Panc1 (cell line): ENCODE results near the gene CREBBP.

ENCODE experiments used
- POLR2AphosphoS5 ChIP-seq: IDR thresholded peaks from 2 replicates; pipeline ENCODE4 v1.6.1; 2012; ENCODE audit warnings: mild to moderate bottlenecking, low read depth, low read length, moderate library complexity
- SIN3A ChIP-seq: IDR thresholded peaks from 2 replicates; pipeline ENCODE4 v1.6.1; 2012; ENCODE audit warnings: low read depth, mild to moderate bottlenecking, low read length, moderate library complexity, borderline replicate concordance; ENCODE audit not compliant: insufficient read depth
- TCF7L2 ChIP-seq: IDR thresholded peaks from 2 replicates; pipeline ENCODE4 v1.6.1; 2011; ENCODE audit warnings: mild to moderate bottlenecking, low read depth, low read length, inconsistent platforms
- TF ChIP-seq, protein P1 (sequence below): fragments of 450-650 bp; IDR thresholded peaks from 2 replicates; pipeline ENCODE4 v1.5.1; 2017; ENCODE audit warnings: mild to moderate bottlenecking
- TF ChIP-seq, protein P2 (sequence below), 2 experiments: IDR thresholded peaks; 2 replicates each; pipeline ENCODE4 v1.6.1; 2011 to 2012; ENCODE audit warnings: low read depth in 2 of 2, control low read depth in 1 of 2, low read length in 1 of 2, mild to moderate bottlenecking in 1 of 2, moderate library complexity in 1 of 2; ENCODE audit not compliant: insufficient read depth in 1 of 2

DNA sequence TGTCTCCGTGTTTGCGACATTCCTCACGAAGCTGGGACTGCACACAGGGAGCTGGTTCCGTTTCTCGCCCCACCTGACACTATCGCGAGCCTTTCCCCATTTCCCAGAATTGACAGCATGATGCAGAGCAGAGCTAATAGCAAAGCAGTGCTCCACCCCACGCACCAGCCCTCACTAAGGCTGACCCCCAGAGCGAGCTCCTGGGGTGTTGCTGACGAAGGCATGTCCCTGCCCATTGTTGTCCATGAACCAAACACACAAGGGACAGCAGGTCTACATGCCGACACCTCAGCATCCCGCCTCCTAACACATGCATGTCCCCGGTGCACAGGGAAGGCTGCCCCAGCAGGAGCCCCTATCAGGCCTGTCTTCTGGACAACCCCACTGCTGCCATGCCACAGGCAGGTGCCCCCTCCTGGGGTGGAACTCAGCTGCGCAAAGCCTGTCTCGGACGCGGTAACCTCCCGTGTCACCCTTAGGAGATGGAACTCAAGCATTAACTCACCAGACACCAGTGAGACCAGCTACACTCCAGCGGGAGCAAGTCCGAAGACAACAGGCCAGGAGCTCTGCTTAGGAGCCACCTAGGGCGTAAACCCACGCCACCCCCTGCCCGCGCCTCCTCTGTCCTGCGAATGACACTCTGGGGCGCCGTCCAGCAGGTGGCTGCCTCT, 146.3 kb downstream of the CREBBP start:
- TF ChIP-seq, protein P1, sequence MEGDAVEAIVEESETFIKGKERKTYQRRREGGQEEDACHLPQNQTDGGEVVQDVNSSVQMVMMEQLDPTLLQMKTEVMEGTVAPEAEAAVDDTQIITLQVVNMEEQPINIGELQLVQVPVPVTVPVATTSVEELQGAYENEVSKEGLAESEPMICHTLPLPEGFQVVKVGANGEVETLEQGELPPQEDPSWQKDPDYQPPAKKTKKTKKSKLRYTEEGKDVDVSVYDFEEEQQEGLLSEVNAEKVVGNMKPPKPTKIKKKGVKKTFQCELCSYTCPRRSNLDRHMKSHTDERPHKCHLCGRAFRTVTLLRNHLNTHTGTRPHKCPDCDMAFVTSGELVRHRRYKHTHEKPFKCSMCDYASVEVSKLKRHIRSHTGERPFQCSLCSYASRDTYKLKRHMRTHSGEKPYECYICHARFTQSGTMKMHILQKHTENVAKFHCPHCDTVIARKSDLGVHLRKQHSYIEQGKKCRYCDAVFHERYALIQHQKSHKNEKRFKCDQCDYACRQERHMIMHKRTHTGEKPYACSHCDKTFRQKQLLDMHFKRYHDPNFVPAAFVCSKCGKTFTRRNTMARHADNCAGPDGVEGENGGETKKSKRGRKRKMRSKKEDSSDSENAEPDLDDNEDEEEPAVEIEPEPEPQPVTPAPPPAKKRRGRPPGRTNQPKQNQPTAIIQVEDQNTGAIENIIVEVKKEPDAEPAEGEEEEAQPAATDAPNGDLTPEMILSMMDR, result no peak
- no peak for TF ChIP-seq POLR2AphosphoS5
- TF ChIP-seq, protein P2, sequence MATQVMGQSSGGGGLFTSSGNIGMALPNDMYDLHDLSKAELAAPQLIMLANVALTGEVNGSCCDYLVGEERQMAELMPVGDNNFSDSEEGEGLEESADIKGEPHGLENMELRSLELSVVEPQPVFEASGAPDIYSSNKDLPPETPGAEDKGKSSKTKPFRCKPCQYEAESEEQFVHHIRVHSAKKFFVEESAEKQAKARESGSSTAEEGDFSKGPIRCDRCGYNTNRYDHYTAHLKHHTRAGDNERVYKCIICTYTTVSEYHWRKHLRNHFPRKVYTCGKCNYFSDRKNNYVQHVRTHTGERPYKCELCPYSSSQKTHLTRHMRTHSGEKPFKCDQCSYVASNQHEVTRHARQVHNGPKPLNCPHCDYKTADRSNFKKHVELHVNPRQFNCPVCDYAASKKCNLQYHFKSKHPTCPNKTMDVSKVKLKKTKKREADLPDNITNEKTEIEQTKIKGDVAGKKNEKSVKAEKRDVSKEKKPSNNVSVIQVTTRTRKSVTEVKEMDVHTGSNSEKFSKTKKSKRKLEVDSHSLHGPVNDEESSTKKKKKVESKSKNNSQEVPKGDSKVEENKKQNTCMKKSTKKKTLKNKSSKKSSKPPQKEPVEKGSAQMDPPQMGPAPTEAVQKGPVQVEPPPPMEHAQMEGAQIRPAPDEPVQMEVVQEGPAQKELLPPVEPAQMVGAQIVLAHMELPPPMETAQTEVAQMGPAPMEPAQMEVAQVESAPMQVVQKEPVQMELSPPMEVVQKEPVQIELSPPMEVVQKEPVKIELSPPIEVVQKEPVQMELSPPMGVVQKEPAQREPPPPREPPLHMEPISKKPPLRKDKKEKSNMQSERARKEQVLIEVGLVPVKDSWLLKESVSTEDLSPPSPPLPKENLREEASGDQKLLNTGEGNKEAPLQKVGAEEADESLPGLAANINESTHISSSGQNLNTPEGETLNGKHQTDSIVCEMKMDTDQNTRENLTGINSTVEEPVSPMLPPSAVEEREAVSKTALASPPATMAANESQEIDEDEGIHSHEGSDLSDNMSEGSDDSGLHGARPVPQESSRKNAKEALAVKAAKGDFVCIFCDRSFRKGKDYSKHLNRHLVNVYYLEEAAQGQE (IDR thresholded peaks at IDR 0.05; ENCODE audit: insufficient read depth in 1 of 2, low read depth in 2 of 2, low read length in 1 of 2), result no peak
- no peak for TF ChIP-seq SIN3A
- no peak for TF ChIP-seq TCF7L2
